K562 (cell line): ENCODE measurements around the gene HOXB7. TPM values are rescaled to one million over a fixed set of nuclear protein-coding genes. Genes with fewer than 3 reads are reported as not detected.

ENCODE experiments used
- BRCA1 ChIP-seq, 2 experiments: fragments of 450-650 bp in 1 of 2; sonication (generic) in 1 of 2; formaldehyde crosslinking in 1 of 2; IDR thresholded peaks; 2 replicates each; pipeline versions ENCODE4 v1.5.0 to v1.6.1; 2017 to 2020; ENCODE audit warnings: mild to moderate bottlenecking in 1 of 2, missing genetic modification reagents in 1 of 2
- CHD4 ChIP-seq: fragments of 200-600 bp; sonication (generic); IDR thresholded peaks from 3 replicates; pipeline ENCODE4 v1.6.1; 2012; ENCODE audit warnings: low read depth, mild to moderate bottlenecking, mixed read lengths, low read length, inconsistent platforms; ENCODE audit not compliant: insufficient read depth, insufficient replicate concordance, poor library complexity, severe bottlenecking
- CTCF ChIP-seq, 3 experiments: IDR thresholded peaks in 2 of 3; conservative IDR thresholded peaks in 1 of 3; 2 replicates each; pipeline ENCODE4 v1.5.1; 2011 to 2012; ENCODE audit warnings: low read length in 3 of 3, mild to moderate bottlenecking in 3 of 3, control low read depth in 2 of 3, improper control_type of control experiment in 1 of 3, inconsistent platforms in 1 of 3, low read depth in 1 of 3, mixed read lengths in 1 of 3, moderate library complexity in 1 of 3; ENCODE audit not compliant: insufficient read depth in 2 of 3
- CXXC5 ChIP-seq: fragments of 250-450 bp; sonication (Bioruptor Pico); IDR thresholded peaks from 2 replicates; pipeline ENCODE4 v1.8.0; 2022; ENCODE audit warnings: inconsistent platforms, mild to moderate bottlenecking, moderate library complexity
- E2F3 ChIP-seq: fragments of 250-450 bp; sonication (Bioruptor Pico); IDR thresholded peaks from 2 replicates; pipeline ENCODE4 v1.4.0; 2020; ENCODE audit warnings: mild to moderate bottlenecking
- EZH2 ChIP-seq: IDR thresholded peaks from 2 replicates; pipeline ENCODE4 v1.6.1; 2012; ENCODE audit warnings: low read depth, mild to moderate bottlenecking, inconsistent platforms, low read length, borderline replicate concordance
- FOXJ3 ChIP-seq: sonication (generic); formaldehyde crosslinking; IDR thresholded peaks from 2 replicates; pipeline ENCODE4 v1.4.0; 2020; ENCODE audit warnings: mild to moderate bottlenecking, missing genetic modification reagents
- FOXP1 ChIP-seq: sonication (generic); formaldehyde crosslinking; IDR thresholded peaks from 2 replicates; pipeline ENCODE4 v1.8.0; 2022; ENCODE audit warnings: mild to moderate bottlenecking, missing genetic modification reagents
- GTF2F1 ChIP-seq: IDR thresholded peaks from 2 replicates; pipeline ENCODE4 v1.6.1; 2011; ENCODE audit warnings: low read depth, low read length, improper control_type of control experiment
- HDAC8 ChIP-seq: fragments of 450-650 bp; IDR thresholded peaks from 2 replicates; pipeline ENCODE4 v1.6.1; 2016; ENCODE audit warnings: mild to moderate bottlenecking, missing genetic modification characterization, moderate library complexity, missing compliant biosample characterization
- HES1 ChIP-seq: fragments of 450-650 bp; IDR thresholded peaks from 2 replicates; pipeline ENCODE4 v1.6.1; 2016; ENCODE audit warnings: low read depth, mild to moderate bottlenecking, moderate library complexity
- HNRNPH1 ChIP-seq: fragments of 200-400 bp; formaldehyde crosslinking; optimal IDR thresholded peaks from 2 replicates; pipeline ENCODE3; 2017; ENCODE audit warnings: low read depth, mild to moderate bottlenecking, low read length, moderate library complexity
- IRF1 ChIP-seq: sonication (generic); formaldehyde crosslinking; IDR thresholded peaks from 2 replicates; pipeline ENCODE4 v1.8.0; 2022; ENCODE audit warnings: missing genetic modification reagents, mild to moderate bottlenecking, borderline replicate concordance
- MAFG ChIP-seq: fragments of 450-650 bp; conservative IDR thresholded peaks from 2 replicates; pipeline ENCODE4 v1.6.1; 2016; ENCODE audit warnings: missing genetic modification characterization, missing compliant biosample characterization
- MCM5 ChIP-seq: fragments of 450-650 bp; IDR thresholded peaks from 2 replicates; pipeline ENCODE4 v1.6.1; 2016; ENCODE audit warnings: low read depth
- NFE2L1 ChIP-seq: fragments of 450-650 bp; IDR thresholded peaks from 2 replicates; pipeline ENCODE4 v1.6.1; 2016; ENCODE audit warnings: missing genetic modification characterization, low read depth, mild to moderate bottlenecking, missing compliant biosample characterization, moderate library complexity, borderline replicate concordance
- RBM25 ChIP-seq: fragments of 200-400 bp; formaldehyde crosslinking; IDR thresholded peaks from 2 replicates; pipeline ENCODE4 v1.6.1; 2018; ENCODE audit warnings: low read length, low read depth, moderate library complexity; ENCODE audit not compliant: severe bottlenecking
- TCF7L2 ChIP-seq: fragments of 150-350 bp; IDR thresholded peaks from 2 replicates; pipeline ENCODE4 v1.6.1; 2016; ENCODE audit warnings: low read depth, mild to moderate bottlenecking, low read length, moderate library complexity
- WHSC1 ChIP-seq: IDR thresholded peaks from one replicate; pipeline ENCODE4 v1.6.1; 2012; ENCODE audit warnings: low read length, control low read depth, inconsistent platforms
- ZBTB49 ChIP-seq: sonication (generic); formaldehyde crosslinking; IDR thresholded peaks from 2 replicates; pipeline ENCODE4 v1.8.0; 2022; ENCODE audit warnings: missing genetic modification reagents, mild to moderate bottlenecking, borderline replicate concordance
- ZNF134 ChIP-seq: fragments of 250-450 bp; sonication (Bioruptor Pico); conservative IDR thresholded peaks from 2 replicates; pipeline ENCODE4 v1.4.0; 2020
- ZNF217 ChIP-seq: sonication (generic); formaldehyde crosslinking; IDR thresholded peaks from 2 replicates; pipeline ENCODE4 v1.8.0; 2022; ENCODE audit warnings: mild to moderate bottlenecking, missing genetic modification reagents
- ZNF239 ChIP-seq: fragments of 250-450 bp; sonication (Bioruptor Pico); IDR thresholded peaks from 2 replicates; pipeline ENCODE4 v1.4.0; 2020; ENCODE audit warnings: mild to moderate bottlenecking
- ZNF263 ChIP-seq: sonication (generic); formaldehyde crosslinking; IDR thresholded peaks from 2 replicates; pipeline ENCODE4 v1.8.0; 2022; ENCODE audit warnings: mild to moderate bottlenecking, missing genetic modification reagents, borderline replicate concordance
- polyA plus RNA-seq, 8 experiments: library from polyadenylated mRNA; depleted of rRNA in 4 of 8; stranded (reverse) in 5 of 8; unstranded in 3 of 8; fragments of >200 nt; fragmentation: Nextera tagmentation in 2 of 8; fragmentation: Illumina TruSeq in 1 of 8; extraction: Ambion mirVana in 2 of 8; extraction: Trizol in 1 of 8; gene quantifications; 2 replicates each; pipeline versions ENCODE4 v1.2.1 to v1.2.3, GENCODE V29; 2011 to 2014; ENCODE audit warnings: inconsistent platforms in 1 of 8, missing spikeins in 1 of 8
- total RNA-seq, 7 experiments: library from RNA; depleted of rRNA in 6 of 7; stranded (reverse); fragments of >200 nt in 6 of 7; fragmentation: Illumina TruSeq in 2 of 7; extraction: Trizol in 2 of 7; gene quantifications; 2 replicates each; pipeline versions ENCODE4 v1.2.1 to v1.2.3, GENCODE V29; 2011 to 2021; ENCODE audit warnings: low replicate concordance in 1 of 7

The HOXB7 gene
- total and polyA plus RNA-seq, 9 of the 15 experiments (the other 6 are each of a cell fraction or from before 2014, with no cell fraction given), result 5.5 to 16.7 (median 8.3) TPM

- TF ChIP-seq IRF1 (CRISPR knock-in tag) (no peak), ZNF239 (CRISPR knock-in tag) (no peak), ZNF134 (CRISPR knock-in tag) (no peak), HDAC8 (tag) (no peak), CTCF (IDR thresholded peaks at IDR 0.05 in 2 of 3, conservative IDR thresholded peaks at IDR 0.05 in 1 of 3; ENCODE audit: insufficient read depth in 2 of 3, low read depth in 1 of 3, low read length in 3 of 3) (no peak), BRCA1 (IDR thresholded peaks at IDR 0.05) (no peak), BRCA1 (CRISPR knock-in tag; IDR thresholded peaks at IDR 0.05) (no peak), HES1 (no peak), GTF2F1 (no peak), NFE2L1 (tag) (no peak), CXXC5 (CRISPR knock-in tag) (peak; percentile 39; the same call in 1 of the 2 replicates), CHD4 (no peak), ZBTB49 (CRISPR knock-in tag) (no peak), E2F3 (no peak), EZH2 (no peak), TCF7L2 (no peak), FOXP1 (no peak), FOXJ3 (CRISPR knock-in tag) (no peak), MAFG (tag) (no peak), ZNF263 (CRISPR knock-in tag) (no peak; the same call in 1 of the 2 replicates), RBM25 (no peak), MCM5 (no peak), ZNF217 (no peak), HNRNPH1 (no peak), WHSC1 (no peak)
Measured at GRCh38 chr17:48577330-48577945, 33.4 kb downstream of the HOXB7 start (continued).
